Natural killer cell (primary cell): ENCODE data around the gene WNT3A. TPM values are rescaled to one million over a fixed set of nuclear protein-coding genes. Genes with fewer than 3 reads are reported as not detected.

ENCODE experiments used
- ATAC-seq, 3 donors: fragments of 150-1000 bp in 2 of 3; fragments of 200-7000 bp in 1 of 3; cut with Tn5 transposase; 1 replicate in 1 of 3; 2 replicates in 2 of 3; pipeline ENCODE4 v1.10.0; 2021; ENCODE audit warnings: mild to moderate bottlenecking in 2 of 3, moderate library complexity in 2 of 3
- DNase-seq, 2 donors: peaks; one replicate each; pipeline versions ENCODE4 v3.0.0 to v3.0.0-alpha.2; 2013 to 2021; ENCODE audit warnings: mixed read lengths in 1 of 2
- H3K27ac ChIP-seq: one replicate; pipeline ENCODE4 v1.5.1; 2013; ENCODE audit warnings: mild to moderate bottlenecking, low read length
- H3K27me3 ChIP-seq: one replicate; pipeline ENCODE4 v1.6.1; 2013; ENCODE audit warnings: low read length; ENCODE audit not compliant: control insufficient read depth, insufficient read depth
- H3K36me3 ChIP-seq: one replicate; pipeline ENCODE4 v1.6.1; 2013; ENCODE audit warnings: low read length; ENCODE audit not compliant: control insufficient read depth, insufficient read depth
- H3K4me1 ChIP-seq: one replicate; pipeline ENCODE4 v1.6.1; 2013; ENCODE audit warnings: low read length; ENCODE audit not compliant: control insufficient read depth, insufficient read depth
- H3K4me3 ChIP-seq: one replicate; pipeline ENCODE4 v1.5.1; 2013; ENCODE audit warnings: low read length
- H3K9me3 ChIP-seq: one replicate; pipeline ENCODE4 v1.6.1; 2013; ENCODE audit warnings: low read length; ENCODE audit not compliant: control insufficient read depth, insufficient read depth
- H3K27ac Mint-ChIP-seq, 2 donors: one replicate each; pipeline ENCODE4 v1.8.0; 2022; ENCODE audit warnings: mild to moderate bottlenecking in 2 of 2, mixed read lengths in 2 of 2, moderate library complexity in 1 of 2
- H3K27me3 Mint-ChIP-seq, 2 donors: one replicate each; pipeline ENCODE4 v1.8.0; 2022; ENCODE audit warnings: low read depth in 2 of 2, mixed read lengths in 2 of 2
- H3K36me3 Mint-ChIP-seq: one replicate; pipeline ENCODE4 v1.8.0; 2022; ENCODE audit warnings: mixed read lengths
- H3K4me1 Mint-ChIP-seq, 2 donors: one replicate each; pipeline ENCODE4 v1.8.0; 2022; ENCODE audit warnings: mixed read lengths in 2 of 2
- H3K4me3 Mint-ChIP-seq: one replicate; pipeline ENCODE4 v1.8.0; 2022; ENCODE audit warnings: mild to moderate bottlenecking, moderate library complexity, mixed read lengths
- H3K9me3 Mint-ChIP-seq, 2 donors: one replicate each; pipeline ENCODE4 v1.8.0; 2022; ENCODE audit warnings: mixed read lengths in 2 of 2
- WGBS: methylation state at CpG from one replicate; pipeline ENCODE4 v1.1.7; 2013; ENCODE audit warnings: missing lambda C conversion rate; ENCODE audit not compliant: insufficient coverage; 5-methylcytosine and 5-hydroxymethylcytosine counted together
- intact Hi-C: fragments of 100-400 bp; cut with micrococcal nuclease; formaldehyde crosslinking; loops from one replicate; pipeline ENCODE4 v1.14.2; 2022
- total RNA-seq, 4 donors: library from RNA; stranded (reverse); fragments of 120-200 nt in 1 of 4; gene quantifications; one replicate each; pipeline versions ENCODE4 v1.2.3 to v1.2.4, GENCODE V29; 2013 to 2022
- TF ChIP-seq, protein P1 (sequence below): fragments of 200-600 bp; IDR thresholded peaks from one replicate; pipeline ENCODE4 v1.8.0; 2022; ENCODE audit warnings: antibody characterized with exemption

Gene WNT3A
- total RNA-seq, 3 donors from 2014 or later (not counting 1 experiment from before 2014, with no cell fraction given) = not detected

DNA sequence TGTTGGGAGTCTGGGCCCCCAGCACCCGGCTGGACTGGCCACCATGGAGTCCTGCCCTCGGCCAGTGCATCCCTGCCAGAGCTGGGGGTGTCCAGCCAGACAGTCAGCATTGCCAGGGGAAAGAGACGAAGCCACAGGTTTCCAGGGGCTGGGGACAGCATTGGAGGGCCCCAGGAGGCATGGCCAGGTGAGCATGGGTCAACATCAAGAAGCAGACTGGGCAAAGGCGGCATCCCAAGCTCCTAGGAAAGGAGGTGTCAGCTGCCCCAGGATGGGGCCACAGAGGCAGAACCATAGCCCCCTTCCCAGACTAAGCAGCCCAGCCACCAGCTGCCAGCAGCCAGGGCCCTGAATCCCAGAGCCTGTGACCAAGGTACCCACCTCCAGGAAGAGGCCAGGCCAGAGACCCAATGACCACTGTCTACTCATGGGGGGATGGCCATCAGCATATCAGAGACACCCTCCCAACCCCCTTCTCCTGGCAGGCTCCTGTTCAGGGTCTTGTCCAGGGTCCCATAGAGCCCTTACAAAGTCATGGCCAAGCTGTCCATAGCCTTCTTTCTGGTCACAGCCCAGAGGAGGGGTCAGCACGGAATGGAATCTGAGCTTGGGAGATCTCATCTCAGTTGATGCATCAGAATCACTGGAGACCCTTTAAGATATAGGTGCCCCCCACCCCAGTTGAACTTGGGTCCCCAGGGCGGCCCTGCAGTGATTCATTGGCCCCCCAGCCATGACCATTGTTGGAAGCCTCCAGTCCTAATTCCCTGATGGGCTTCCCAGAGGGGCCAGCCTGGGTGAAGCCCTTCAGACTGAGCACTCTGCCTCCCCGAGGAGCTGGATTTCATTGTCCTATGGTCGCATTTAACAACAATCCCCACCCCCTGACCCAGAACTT lies 32.5 kb downstream of the WNT3A start:
- Mint-ChIP-seq H3K36me3 (no peaks in the 10 kb centered on the region), H3K27ac (no peak overlapping the region), H3K27me3 (peaks cover 13% of the 10 kb centered on the region in 2 donors), H3K9me3 (no peaks in the 10 kb centered on the region), H3K4me1 (no peaks in the 10 kb centered on the region), H3K4me3 (no peak overlapping the region)
- DNase-seq (no peak), ATAC-seq (no peak)
- Histone ChIP-seq H3K4me3 (no peak overlapping the region), H3K27ac (no peak overlapping the region), H3K36me3 (no peaks in the 10 kb centered on the region), H3K27me3 (peaks cover 22% of the 10 kb centered on the region), H3K9me3 (no peaks in the 10 kb centered on the region), H3K4me1 (peaks cover 7% of the 10 kb centered on the region)
- TF ChIP-seq, protein P1, sequence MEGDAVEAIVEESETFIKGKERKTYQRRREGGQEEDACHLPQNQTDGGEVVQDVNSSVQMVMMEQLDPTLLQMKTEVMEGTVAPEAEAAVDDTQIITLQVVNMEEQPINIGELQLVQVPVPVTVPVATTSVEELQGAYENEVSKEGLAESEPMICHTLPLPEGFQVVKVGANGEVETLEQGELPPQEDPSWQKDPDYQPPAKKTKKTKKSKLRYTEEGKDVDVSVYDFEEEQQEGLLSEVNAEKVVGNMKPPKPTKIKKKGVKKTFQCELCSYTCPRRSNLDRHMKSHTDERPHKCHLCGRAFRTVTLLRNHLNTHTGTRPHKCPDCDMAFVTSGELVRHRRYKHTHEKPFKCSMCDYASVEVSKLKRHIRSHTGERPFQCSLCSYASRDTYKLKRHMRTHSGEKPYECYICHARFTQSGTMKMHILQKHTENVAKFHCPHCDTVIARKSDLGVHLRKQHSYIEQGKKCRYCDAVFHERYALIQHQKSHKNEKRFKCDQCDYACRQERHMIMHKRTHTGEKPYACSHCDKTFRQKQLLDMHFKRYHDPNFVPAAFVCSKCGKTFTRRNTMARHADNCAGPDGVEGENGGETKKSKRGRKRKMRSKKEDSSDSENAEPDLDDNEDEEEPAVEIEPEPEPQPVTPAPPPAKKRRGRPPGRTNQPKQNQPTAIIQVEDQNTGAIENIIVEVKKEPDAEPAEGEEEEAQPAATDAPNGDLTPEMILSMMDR = no peak
- 76% methylated on average over 8 of the region's 8 CpGs for WGBS
- intact Hi-C loops = no loop called here

DNA sequence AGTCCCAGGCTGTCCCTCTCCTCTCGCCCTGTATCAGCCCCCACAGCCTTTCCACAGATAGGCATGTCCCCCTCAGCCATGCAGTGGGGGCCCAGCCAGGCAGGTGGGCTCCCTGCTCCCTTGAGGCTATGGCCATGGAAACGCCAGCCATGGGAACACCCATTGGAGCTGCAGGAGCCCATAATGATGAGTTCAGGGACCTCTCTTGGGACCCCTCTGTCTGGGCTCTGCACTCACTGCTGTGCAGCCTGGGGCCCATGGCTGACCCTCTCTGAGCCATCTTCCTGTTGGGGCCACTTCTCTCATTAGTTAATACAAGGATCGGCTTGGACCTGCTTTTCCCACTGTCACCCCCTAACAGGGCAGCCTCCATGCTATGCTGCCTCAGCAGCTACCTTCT lies 33.2 kb downstream of the WNT3A start:
- Histone ChIP-seq H3K27ac (no peak overlapping the region), H3K27me3 (peaks cover 22% of the 10 kb centered on the region), H3K9me3 (no peaks in the 10 kb centered on the region), H3K4me1 (peaks cover 7% of the 10 kb centered on the region), H3K36me3 (no peaks in the 10 kb centered on the region), H3K4me3 (no peak overlapping the region)
- WGBS = 83% methylated on average over 3 of the region's 3 CpGs
- Mint-ChIP-seq H3K4me1 (no peaks in the 10 kb centered on the region), H3K4me3 (no peak overlapping the region), H3K27ac (no peak overlapping the region), H3K27me3 (peaks cover 9 to 11% of the 10 kb centered on the region in 2 donors), H3K36me3 (no peaks in the 10 kb centered on the region), H3K9me3 (no peaks in the 10 kb centered on the region)
- intact Hi-C loops = no loop called here
- DNase-seq (no peak), ATAC-seq (no peak)
- TF ChIP-seq, protein P1 = no peak

DNA sequence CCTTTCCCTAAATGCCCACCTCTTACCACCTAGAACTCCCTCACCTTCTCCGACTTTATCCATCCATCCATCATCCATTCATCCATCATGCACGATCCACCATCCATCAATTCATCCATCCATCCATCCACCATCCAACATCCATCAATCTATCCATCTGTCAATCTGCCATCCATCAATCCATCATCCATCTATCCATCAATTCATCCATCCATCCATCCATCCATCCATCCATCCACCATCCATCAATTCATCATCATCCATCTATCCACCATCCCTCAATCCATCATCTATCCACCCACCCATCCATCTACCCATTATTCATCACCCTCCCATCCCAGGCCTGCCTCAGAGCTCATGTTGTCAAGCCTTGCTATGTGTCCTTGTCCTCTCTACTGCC lies 34.5 kb downstream of the WNT3A start:
- Histone ChIP-seq H3K27ac (no peak overlapping the region), H3K4me1 (peaks cover 7% of the 10 kb centered on the region), H3K9me3 (no peaks in the 10 kb centered on the region), H3K27me3 (peaks cover 19% of the 10 kb centered on the region), H3K36me3 (no peaks in the 10 kb centered on the region), H3K4me3 (no peak overlapping the region)
- Mint-ChIP-seq H3K27me3 (peaks cover 3 to 5% of the 10 kb centered on the region in 2 donors), H3K27ac (no peak overlapping the region), H3K4me3 (no peak overlapping the region), H3K36me3 (no peaks in the 10 kb centered on the region), H3K9me3 (no peaks in the 10 kb centered on the region), H3K4me1 (no peaks in the 10 kb centered on the region)
- ATAC-seq = no peak
- intact Hi-C loops = no loop called here
- TF ChIP-seq, protein P1 = no peak
- WGBS = 80% methylated on average over 2 of the region's 2 CpGs
- no peak for DNase-seq
